MCF 10A (cell line): ENCODE measurements around the gene SMIM14. TPM values are rescaled to one million over a fixed set of nuclear protein-coding genes. Genes with fewer than 3 reads are reported as not detected.
"Not testable (repeated sequence)": the region's sequence is repeated elsewhere in the genome, so short reads cannot be mapped to it uniquely, and the experiment has no call there.

ENCODE experiments used
- BruUV-seq: library from RNA; stranded (reverse); fragments of 400-500 nt; replicated peaks from 2 replicates; lab custom pipeline; 2021; lab: Mats Ljungman, UMichigan
- CTCF ChIA-PET: fragments of 300-600 bp; sonication (Branson Sonifier 250); formaldehyde crosslinking; extraction: SDS; loops from one replicate; lab custom pipeline; 2021; ENCODE audit warnings: antibody characterized with exemption, inconsistent platforms; lab: Yijun Ruan, JAX
- POLR2A ChIA-PET: fragments of 300-600, 350-650 bp; sonication (Branson Sonifier 250); formaldehyde crosslinking; extraction: SDS; loops from one replicate; lab custom pipeline; 2020; ENCODE audit warnings: antibody characterized with exemption, inconsistent platforms; lab: Yijun Ruan, JAX
- DNase-seq: peaks from one replicate; pipeline ENCODE4 v3.0.0-alpha.2; 2018; ENCODE audit not compliant: unreplicated experiment
- H3K27ac Mint-ChIP-seq: one replicate; pipeline ENCODE4 v1.8.0; 2022; ENCODE audit warnings: mild to moderate bottlenecking, low read depth, mixed read lengths; ENCODE audit not compliant: unreplicated experiment
- H3K27me3 Mint-ChIP-seq: one replicate; pipeline ENCODE4 v1.8.0; 2022; ENCODE audit warnings: mixed read lengths; ENCODE audit not compliant: insufficient read depth, unreplicated experiment
- H3K36me3 Mint-ChIP-seq: one replicate; pipeline ENCODE4 v1.8.0; 2022; ENCODE audit warnings: mild to moderate bottlenecking, moderate library complexity, mixed read lengths; ENCODE audit not compliant: insufficient read depth, unreplicated experiment
- H3K4me1 Mint-ChIP-seq: one replicate; pipeline ENCODE4 v1.8.0; 2022; ENCODE audit warnings: mixed read lengths; ENCODE audit not compliant: insufficient read depth, unreplicated experiment
- H3K4me3 Mint-ChIP-seq: one replicate; pipeline ENCODE4 v1.8.0; 2022; ENCODE audit warnings: mild to moderate bottlenecking, moderate library complexity, mixed read lengths; ENCODE audit not compliant: unreplicated experiment
- H3K9me3 Mint-ChIP-seq: one replicate; pipeline ENCODE4 v1.8.0; 2022; ENCODE audit warnings: mixed read lengths; ENCODE audit not compliant: unreplicated experiment
- intact Hi-C: fragments of 100-400 bp; cut with micrococcal nuclease; formaldehyde crosslinking; loops from 2 replicates; pipeline ENCODE4 v1.14.1; 2022
- total RNA-seq: library from RNA; stranded (reverse); gene quantifications from 2 replicates; pipeline ENCODE4 v1.2.3, GENCODE V29; 2022
- TF ChIP-seq, protein P1 (sequence below): fragments of 200-600 bp; IDR thresholded peaks from one replicate; pipeline ENCODE4 v1.8.0; 2022; ENCODE audit warnings: antibody characterized with exemption, mild to moderate bottlenecking; ENCODE audit not compliant: unreplicated experiment

Gene SMIM14
- total RNA-seq, 1 experiment from 2014 or later, result 27.3 TPM

DNA sequence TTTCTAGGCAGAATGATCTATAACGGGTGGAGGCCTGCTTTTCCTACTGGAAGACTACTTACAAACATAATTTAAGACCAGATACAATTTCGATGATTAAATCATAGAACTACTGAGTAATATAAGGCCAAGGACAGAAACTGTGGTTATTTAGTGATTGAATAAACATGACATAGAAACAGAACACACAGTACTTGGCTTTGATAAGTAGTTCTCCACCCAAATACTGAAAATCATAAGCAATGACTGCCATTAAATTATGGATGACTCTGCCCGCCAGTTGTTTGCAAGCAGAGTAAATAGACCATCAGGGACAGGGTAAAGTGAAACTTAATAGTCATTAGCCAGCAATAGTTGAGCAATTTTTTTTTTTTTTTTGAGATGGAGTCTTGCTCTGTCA is 17.2 kb upstream of the SMIM14 start:
- intact Hi-C loops, result no loop called here
- Mint-ChIP-seq H3K27me3 (no peaks in the 10 kb centered on the region), H3K9me3 (no peaks in the 10 kb centered on the region), H3K4me3 (no peak overlapping the region), H3K27ac (peak overlapping the region; percentile 20), H3K36me3 (peaks cover 6% of the 10 kb centered on the region), H3K4me1 (peaks cover 17% of the 10 kb centered on the region)
- TF ChIP-seq, protein P1, sequence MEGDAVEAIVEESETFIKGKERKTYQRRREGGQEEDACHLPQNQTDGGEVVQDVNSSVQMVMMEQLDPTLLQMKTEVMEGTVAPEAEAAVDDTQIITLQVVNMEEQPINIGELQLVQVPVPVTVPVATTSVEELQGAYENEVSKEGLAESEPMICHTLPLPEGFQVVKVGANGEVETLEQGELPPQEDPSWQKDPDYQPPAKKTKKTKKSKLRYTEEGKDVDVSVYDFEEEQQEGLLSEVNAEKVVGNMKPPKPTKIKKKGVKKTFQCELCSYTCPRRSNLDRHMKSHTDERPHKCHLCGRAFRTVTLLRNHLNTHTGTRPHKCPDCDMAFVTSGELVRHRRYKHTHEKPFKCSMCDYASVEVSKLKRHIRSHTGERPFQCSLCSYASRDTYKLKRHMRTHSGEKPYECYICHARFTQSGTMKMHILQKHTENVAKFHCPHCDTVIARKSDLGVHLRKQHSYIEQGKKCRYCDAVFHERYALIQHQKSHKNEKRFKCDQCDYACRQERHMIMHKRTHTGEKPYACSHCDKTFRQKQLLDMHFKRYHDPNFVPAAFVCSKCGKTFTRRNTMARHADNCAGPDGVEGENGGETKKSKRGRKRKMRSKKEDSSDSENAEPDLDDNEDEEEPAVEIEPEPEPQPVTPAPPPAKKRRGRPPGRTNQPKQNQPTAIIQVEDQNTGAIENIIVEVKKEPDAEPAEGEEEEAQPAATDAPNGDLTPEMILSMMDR, result no peak
- POLR2A ChIA-PET, result interaction anchor here (0.8 to 5.1 kb wide), 2 partner anchors 14 to 17 kb away, joined by 3 to 29 read pairs; partner anchors contain the start of gene SMIM14
- no TSS peak for BruUV-seq
- no peak for DNase-seq
- CTCF ChIA-PET, result no interaction called here

DNA sequence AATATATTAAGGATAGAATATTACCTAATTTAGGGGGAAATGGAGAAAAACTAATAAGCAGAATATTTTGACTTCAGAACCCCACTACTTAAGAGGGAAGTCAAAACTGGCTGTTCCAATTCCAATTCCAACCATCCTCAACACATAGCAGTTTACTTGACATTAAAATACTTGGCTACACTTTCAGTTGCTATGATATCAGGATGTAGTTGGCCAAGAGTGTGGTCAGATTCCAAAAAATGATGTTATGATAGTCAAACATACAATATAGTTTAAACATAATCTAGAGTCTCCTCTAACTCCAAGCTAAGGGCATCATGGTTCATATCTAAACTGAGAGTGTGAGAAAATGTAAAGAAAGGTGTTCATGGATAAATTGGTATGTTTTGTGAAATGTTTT is 16.5 kb upstream of the SMIM14 start:
- no peak for DNase-seq
- no TSS peak for BruUV-seq
- intact Hi-C loops, result no loop called here
- TF ChIP-seq, protein P1, result no peak
- H3K36me3 Mint-ChIP-seq, result peaks cover 6% of the 10 kb centered on the region
- H3K9me3 Mint-ChIP-seq, result no peaks in the 10 kb centered on the region
- peak overlapping the region; percentile 20 for H3K27ac Mint-ChIP-seq
- peaks cover 13% of the 10 kb centered on the region for H3K4me1 Mint-ChIP-seq
- POLR2A ChIA-PET, result no interaction called here
- CTCF ChIA-PET, result interaction anchor here (0.6 kb wide), 1 partner anchor 12 kb away, joined by 3 read pairs; no protein-coding TSS in a partner anchor
- H3K27me3 Mint-ChIP-seq, result no peaks in the 10 kb centered on the region
- no peak overlapping the region for H3K4me3 Mint-ChIP-seq

DNA sequence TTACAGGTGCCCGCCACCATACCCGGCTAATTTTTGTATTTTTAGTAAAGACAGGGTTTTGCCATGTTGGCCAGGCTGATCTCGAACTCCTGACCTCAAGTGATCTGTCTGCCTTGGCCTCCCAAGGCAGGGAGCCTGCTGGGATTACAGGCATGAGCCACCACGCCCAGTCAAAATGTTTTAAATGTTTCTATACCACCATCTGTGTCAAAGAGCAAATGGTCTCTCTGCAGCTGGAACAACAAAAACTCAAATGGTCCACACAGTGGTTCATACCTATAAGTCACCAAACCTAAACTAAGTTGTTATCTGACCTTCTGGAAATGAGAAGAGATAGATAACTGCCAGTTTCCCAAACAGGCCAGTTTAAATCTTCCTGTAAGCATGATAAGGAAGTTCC is 12.9 kb upstream of the SMIM14 start:
- H3K4me3 Mint-ChIP-seq, H3K9me3 Mint-ChIP-seq, intact Hi-C loops, BruUV-seq, H3K27ac Mint-ChIP-seq, DNase-seq, H3K36me3 Mint-ChIP-seq, H3K4me1 Mint-ChIP-seq, H3K27me3 Mint-ChIP-seq: not testable (repeated sequence)
- CTCF ChIA-PET, result interaction anchor here (0.6 kb wide), 1 partner anchor 11 kb away, joined by 6 read pairs; no protein-coding TSS in a partner anchor
- POLR2A ChIA-PET, result interaction anchor here (0.8 kb wide), 1 partner anchor 49 kb away, joined by 3 read pairs; no protein-coding TSS in a partner anchor

DNA sequence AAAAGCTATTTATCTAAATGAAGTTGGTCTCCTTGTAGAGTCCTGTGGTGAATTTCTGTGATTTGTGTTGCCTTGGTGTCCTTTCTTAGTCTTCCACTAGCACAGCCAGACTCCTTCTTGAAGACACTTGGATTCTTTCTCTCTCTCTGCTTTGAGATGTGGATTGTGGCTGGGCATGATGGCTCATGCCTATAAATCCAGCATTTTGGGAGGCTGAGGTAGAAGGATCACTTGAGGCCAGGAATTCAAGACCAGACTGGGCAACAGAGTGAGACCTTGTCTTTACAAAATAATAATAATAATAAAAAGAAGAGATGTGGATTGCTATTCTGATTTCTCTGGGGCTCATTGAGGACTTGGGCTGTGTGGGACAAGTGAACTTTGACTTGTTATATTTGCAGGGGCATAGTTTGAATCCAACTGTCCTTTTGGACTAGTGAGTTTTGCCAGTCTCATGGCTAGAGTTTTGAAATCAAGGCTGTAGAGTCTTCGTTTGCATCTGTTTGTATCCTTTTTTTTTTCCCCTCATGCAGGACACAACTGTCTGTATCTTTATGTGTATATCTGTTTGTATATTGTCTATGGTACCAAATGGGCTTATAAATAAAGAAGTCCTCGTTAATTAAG is 11.1 kb upstream of the SMIM14 start:
- Mint-ChIP-seq H3K27me3 (no peaks in the 10 kb centered on the region), H3K4me3 (no peak overlapping the region), H3K9me3 (no peaks in the 10 kb centered on the region), H3K4me1 (no peaks in the 10 kb centered on the region), H3K27ac (no peak overlapping the region), H3K36me3 (peaks cover 6% of the 10 kb centered on the region)
- intact Hi-C loops, result no loop called here
- TF ChIP-seq, protein P1, result no peak
- no peak for DNase-seq
- BruUV-seq, result no TSS peak
- POLR2A ChIA-PET, result interaction anchor here (1.4 kb wide), 1 partner anchor 12 kb away, joined by 8 read pairs; the partner anchor contains the start of gene SMIM14
- CTCF ChIA-PET, result no interaction called here
